ENCODE data around the gene COLEC11. TPM values are rescaled to one million over a fixed set of nuclear protein-coding genes. Genes with fewer than 3 reads are reported as not detected.

The COLEC11 gene
- total RNA-seq, 1 experiment from 2014 or later, result 0.39 TPM

- Histone ChIP-seq H3K27me3 (ENCODE audit: insufficient read depth, low read length) (no peaks in the 10 kb centered on the region), H2AK5ac (ENCODE audit: insufficient read length, low read length) (no peak overlapping the region), H3K23me2 (ENCODE audit: insufficient read length, low read depth, low read length, poor library complexity, severe bottlenecking) (no peaks in the 10 kb centered on the region), H3K27ac (ENCODE audit: insufficient read length, low read depth, low read length) (no peak overlapping the region), H3T11ph (ENCODE audit: low read length) (no peak overlapping the region), H2AFZ (ENCODE audit: low read length) (no peak overlapping the region), H3K23ac (ENCODE audit: insufficient read length, low read depth, low read length) (no peak overlapping the region), H2BK5ac (ENCODE audit: insufficient read length, low read length) (no peak overlapping the region), H3K9ac (ENCODE audit: extremely low read depth, insufficient read length, low read length) (no peak overlapping the region), H3K79me2 (ENCODE audit: insufficient read depth, low read length) (no peaks in the 10 kb centered on the region), H3K14ac (ENCODE audit: insufficient read depth, low read length) (no peak overlapping the region), H3K18ac (ENCODE audit: insufficient read length, low read depth, low read length) (no peak overlapping the region), H3K4me2 (ENCODE audit: insufficient read depth, insufficient read length, low read length) (no peak overlapping the region), H3K56ac (ENCODE audit: insufficient read length, low read depth, low read length) (no peak overlapping the region), H3K79me1 (ENCODE audit: insufficient read depth, low read depth, low read length, poor library complexity, severe bottlenecking) (no peaks in the 10 kb centered on the region), H2BK120ac (ENCODE audit: low read depth, low read length, poor library complexity, severe bottlenecking) (no peak overlapping the region), H3K4ac (ENCODE audit: low read depth, low read length) (no peak overlapping the region), H4K91ac (ENCODE audit: insufficient read length, low read depth, low read length) (no peak overlapping the region), H4K20me1 (ENCODE audit: control insufficient read depth, insufficient read depth, insufficient read length) (no peaks in the 10 kb centered on the region), H2BK15ac (ENCODE audit: low read depth, low read length) (no peak overlapping the region), H2BK12ac (ENCODE audit: insufficient read length, low read depth, low read length) (no peak overlapping the region), H2BK20ac (ENCODE audit: low read depth, low read length, poor library complexity, severe bottlenecking) (no peak overlapping the region), H4K5ac (ENCODE audit: insufficient read length, low read depth, low read length) (no peak overlapping the region), H3K9me3 (ENCODE audit: control insufficient read depth, low read depth, low read length) (no peaks in the 10 kb centered on the region), H3K4me1 (ENCODE audit: insufficient read depth, low read length) (no peaks in the 10 kb centered on the region), H4K8ac (replicated peaks; ENCODE audit: insufficient read length, low read depth, low read length) (no peak overlapping the region)
- DNase-seq, result no peak
- Mint-ChIP-seq H3K27me3 (ENCODE audit: low read depth) (no peaks in the 10 kb centered on the region), H3K4me1 (no peaks in the 10 kb centered on the region), H3K9me3 (no peaks in the 10 kb centered on the region), H3K27ac (no peak overlapping the region), H3K36me3 (ENCODE audit: insufficient read depth in 1 of 3, low read depth in 3 of 3) (peaks cover 59 to 96% (median 89%) of the 10 kb centered on the region in 3 experiments), H3K4me3 (no peak overlapping the region)
- WGBS (ENCODE audit: extremely low coverage, insufficient read length, low lambda C conversion rate), result no CpG with 5 or more reads among the region's 10 CpGs
- no peak for TF ChIP-seq CTCF (conservative IDR thresholded peaks at IDR 0.05)
These were observed 49.0 kb upstream of the COLEC11 start for GRCh38 chr2:3545788-3546478.

All from H9 (cell line).